Right cardiac atrium (tissue), 5 donors: ENCODE results near the gene PARP1. TPM values are rescaled to one million over a fixed set of nuclear protein-coding genes. Genes with fewer than 3 reads are reported as not detected.
A peak's percentile ranks its signal among the peaks of the same experiment; 100 is the strongest.

ENCODE experiments used
- ATAC-seq, 2 donors: fragments of 200-7000 bp; cut with Tn5 transposase; one replicate each; pipeline versions ENCODE4 v1.8.0 to v1.9.1; 2020; ENCODE audit warnings: moderate library complexity in 2 of 2, mild to moderate bottlenecking in 1 of 2
- DNase-seq, 3 donors: peaks; one replicate each; pipeline ENCODE4 v3.0.0-alpha.2; 2020
- H3K27ac ChIP-seq: one replicate; pipeline ENCODE4 v1.5.1; 2013; ENCODE audit warnings: mild to moderate bottlenecking, low read length, control low read depth, moderate library complexity
- H3K27me3 ChIP-seq: one replicate; pipeline ENCODE4 v1.6.1; 2013; ENCODE audit not compliant: control insufficient read depth, insufficient read depth
- H3K4me1 ChIP-seq: one replicate; pipeline ENCODE4 v1.6.1; 2013; ENCODE audit warnings: low read length; ENCODE audit not compliant: control insufficient read depth, insufficient read depth
- H3K4me3 ChIP-seq: one replicate; pipeline ENCODE4 v1.5.1; 2013; ENCODE audit warnings: low read length, control low read depth
- H3K9me3 ChIP-seq: one replicate; pipeline ENCODE4 v1.6.1; 2013; ENCODE audit warnings: low read length; ENCODE audit not compliant: control insufficient read depth
- WGBS: extraction: QIAGEN DNeasy Blood & Tissue Kit; methylation state at CpG from one replicate; pipeline ENCODE4 v1.1.7; 2013; 5-methylcytosine and 5-hydroxymethylcytosine counted together
- intact Hi-C, 4 donors: fragments of 100-400 bp; cut with DNase I; formaldehyde crosslinking; loops; one replicate each; pipeline versions ENCODE4 v1.11.0 to v1.14.0; 2022 to 2023
- polyA plus RNA-seq: library from polyadenylated mRNA; stranded (reverse); fragments of 200-250 nt; gene quantifications from one replicate; pipeline ENCODE4 v1.2.3, GENCODE V29; 2013
- total RNA-seq, 4 donors: library from RNA; stranded (reverse); fragmentation: NEBNext Ultra II Directional; extraction: Animal tissue kit (Norgen Biotek cat#: 25700); gene quantifications; one replicate each; pipeline ENCODE4 v1.2.1, GENCODE V29; 2021
- donor health status: healthy with polysubstance abuse.
- donor health status: DM: no; HTN: yes; CAD: no.
- donor health status: DM: no; HTN: no; CAD: no.
- donor health status: DM: no; HTN: yes; CAD: no; lungs with severe emphysema.
- donor health status: DM: yes; HTN: yes; CAD: no.

Gene PARP1
- total and polyA plus RNA-seq, 5 donors = 34.2 to 61.6 (median 54.0) TPM

GRCh38 chr1:226419284-226420029 lies 11.6 kb upstream of the PARP1 start:
- 73% methylated on average over 11 of the region's 11 CpGs for WGBS
- Histone ChIP-seq H3K27ac (no peak overlapping the region), H3K4me3 (no peak overlapping the region), H3K4me1 (no peaks in the 10 kb centered on the region), H3K9me3 (no peaks in the 10 kb centered on the region), H3K27me3 (no peaks in the 10 kb centered on the region)
- intact Hi-C loops = loop anchor here in 2 of 4 donors (10.0 kb wide), 3 partner anchors 125 to 405 kb away; partner anchors contain the start of gene STUM (in 1 of the 2)
- no peak for DNase-seq
- ATAC-seq = no peak

GRCh38 chr1:226417830-226418546 lies 10.1 kb upstream of the PARP1 start:
- WGBS = 82% methylated on average over 4 of the region's 4 CpGs
- Histone ChIP-seq H3K4me3 (no peak overlapping the region), H3K27ac (no peak overlapping the region), H3K27me3 (no peaks in the 10 kb centered on the region), H3K4me1 (no peaks in the 10 kb centered on the region), H3K9me3 (no peaks in the 10 kb centered on the region)
- ATAC-seq (no peak), DNase-seq (no peak)
- intact Hi-C loops = no loop called here

- H3K4me1 ChIP-seq = no peaks in the 10 kb centered on the region
- WGBS = 88% methylated on average over 6 of the region's 6 CpGs
- H3K4me3 ChIP-seq = no peak overlapping the region
- no peaks in the 10 kb centered on the region for H3K9me3 ChIP-seq
- ATAC-seq (no peak), DNase-seq (no peak)
- no peak overlapping the region for H3K27ac ChIP-seq
- intact Hi-C loops = no loop called here
- H3K27me3 ChIP-seq = no peaks in the 10 kb centered on the region
Observed at GRCh38 chr1:226417350-226417749, 9.5 kb upstream of the PARP1 start.

GRCh38 chr1:226414098-226414698 lies 6.3 kb upstream of the PARP1 start:
- intact Hi-C loops = no loop called here
- Histone ChIP-seq H3K27ac (no peak overlapping the region), H3K27me3 (no peaks in the 10 kb centered on the region), H3K9me3 (no peaks in the 10 kb centered on the region), H3K4me3 (no peak overlapping the region), H3K4me1 (no peaks in the 10 kb centered on the region)
- no peak for ATAC-seq
- WGBS = 74% methylated on average over 11 of the region's 11 CpGs
- DNase-seq = no peak

- Histone ChIP-seq H3K4me1 (peaks cover 4% of the 10 kb centered on the region), H3K4me3 (no peak overlapping the region), H3K27me3 (no peaks in the 10 kb centered on the region), H3K27ac (no peak overlapping the region), H3K9me3 (no peaks in the 10 kb centered on the region)
- no peak for ATAC-seq
- intact Hi-C loops = no loop called here
- 71% methylated on average over 5 of the region's 5 CpGs for WGBS
- peak in 2 of 3 donors; percentile 34 to 59 for DNase-seq
Observed at GRCh38 chr1:226411619-226412018, 3.7 kb upstream of the PARP1 start.

GRCh38 chr1:226410958-226411357 lies 3.1 kb upstream of the PARP1 start:
- H3K27me3 ChIP-seq = no peaks in the 10 kb centered on the region
- no peak for ATAC-seq
- H3K27ac ChIP-seq = no peak overlapping the region
- intact Hi-C loops = no loop called here
- H3K4me3 ChIP-seq = no peak overlapping the region
- H3K9me3 ChIP-seq = no peaks in the 10 kb centered on the region
- peaks cover 9% of the 10 kb centered on the region for H3K4me1 ChIP-seq
- 91% methylated on average over 2 of the region's 2 CpGs for WGBS
- DNase-seq = no peak

- no peak overlapping the region for H3K4me3 ChIP-seq
- no peaks in the 10 kb centered on the region for H3K27me3 ChIP-seq
- no peak overlapping the region for H3K27ac ChIP-seq
- WGBS = 93% methylated on average over 4 of the region's 4 CpGs
- intact Hi-C loops = no loop called here
- H3K4me1 ChIP-seq = peaks cover 13% of the 10 kb centered on the region
- no peak for DNase-seq
- H3K9me3 ChIP-seq = no peaks in the 10 kb centered on the region
- ATAC-seq = no peak
Observed at GRCh38 chr1:226409392-226409791, 1.5 kb upstream of the PARP1 start.

GRCh38 chr1:226408285-226409184 lies 642 bp upstream of the PARP1 start:
- Histone ChIP-seq H3K27me3 (no peaks in the 10 kb centered on the region), H3K4me3 (peak overlapping the region; percentile 98), H3K9me3 (no peaks in the 10 kb centered on the region), H3K27ac (peak overlapping the region; percentile 18), H3K4me1 (peaks cover 19% of the 10 kb centered on the region)
- WGBS = 71% methylated on average over 25 of the region's 25 CpGs
- ATAC-seq = peak; percentile 12 to 22
- intact Hi-C loops = no loop called here
- DNase-seq = peak; percentile 25 to 73 (median 66)

- Histone ChIP-seq H3K27ac (peak overlapping the region; percentile 95), H3K9me3 (no peaks in the 10 kb centered on the region), H3K4me3 (peak overlapping the region; percentile 98), H3K27me3 (no peaks in the 10 kb centered on the region), H3K4me1 (peaks cover 27% of the 10 kb centered on the region)
- WGBS = 3% methylated on average over 4 of the region's 4 CpGs
- no peak for ATAC-seq
- intact Hi-C loops = no loop called here
- DNase-seq = no peak
Observed at GRCh38 chr1:226407199-226407496, 745 bp downstream of the PARP1 start.

GRCh38 chr1:226406401-226406881 lies 1.5 kb downstream of the PARP1 start:
- Histone ChIP-seq H3K4me1 (peaks cover 29% of the 10 kb centered on the region), H3K27me3 (no peaks in the 10 kb centered on the region), H3K27ac (no peak overlapping the region), H3K9me3 (no peaks in the 10 kb centered on the region), H3K4me3 (peak overlapping the region; percentile 98)
- intact Hi-C loops = no loop called here
- WGBS = 37% methylated on average over 10 of the region's 10 CpGs
- no peak for ATAC-seq
- DNase-seq = no peak
